Osteoblast (primary cell): ENCODE data around the gene LARP4B. TPM values are rescaled to one million over a fixed set of nuclear protein-coding genes. Genes with fewer than 3 reads are reported as not detected.

Experiments used
- DNase-seq: peaks from one replicate; pipeline ENCODE4 v3.0.0; 2011; ENCODE audit warnings: low spot score, mixed read lengths; ENCODE audit not compliant: insufficient read length; ENCODE audit errors: missing footprints
- H2AFZ ChIP-seq: 2 replicates; pipeline ENCODE4 v1.6.0; 2011; ENCODE audit warnings: mild to moderate bottlenecking, low read length
- H3K27ac ChIP-seq: 2 replicates; pipeline ENCODE4 v1.5.1; 2011; ENCODE audit warnings: mild to moderate bottlenecking, low read depth, low read length, moderate library complexity
- H3K27me3 ChIP-seq: 2 replicates; pipeline ENCODE4 v1.6.0; 2012; ENCODE audit warnings: mild to moderate bottlenecking, control low read depth, inconsistent platforms, low read length, moderate library complexity; ENCODE audit not compliant: insufficient read depth
- H3K36me3 ChIP-seq: 2 replicates; pipeline ENCODE4 v1.5.1; 2011; ENCODE audit warnings: mild to moderate bottlenecking, low read length, control low read depth, moderate library complexity; ENCODE audit not compliant: insufficient read depth
- H3K4me1 ChIP-seq: 2 replicates; pipeline ENCODE4 v1.5.1; 2011; ENCODE audit warnings: mild to moderate bottlenecking, low read length, control low read depth, moderate library complexity; ENCODE audit not compliant: insufficient read depth
- H3K4me2 ChIP-seq: 2 replicates; pipeline ENCODE4 v1.6.0; 2011; ENCODE audit warnings: mild to moderate bottlenecking, low read length; ENCODE audit not compliant: insufficient read depth
- H3K4me3 ChIP-seq: fragments of 200-600 bp; sonication (generic); 3 replicates; pipeline ENCODE4 v1.5.1; 2012; ENCODE audit warnings: mild to moderate bottlenecking, low read length, inconsistent platforms; ENCODE audit not compliant: insufficient read depth
- H3K79me2 ChIP-seq: 2 replicates; pipeline ENCODE4 v1.6.0; 2012; ENCODE audit warnings: mild to moderate bottlenecking, low read length, control low read depth, inconsistent platforms; ENCODE audit not compliant: insufficient read depth
- H3K9me3 ChIP-seq: 2 replicates; pipeline ENCODE4 v1.5.1; 2011; ENCODE audit warnings: low read depth, low read length, control low read depth
- H4K20me1 ChIP-seq: 2 replicates; pipeline ENCODE4 v1.6.0; 2012; ENCODE audit warnings: mild to moderate bottlenecking, low read length, control low read depth; ENCODE audit not compliant: insufficient read depth
- total RNA-seq: library from RNA; depleted of rRNA; stranded (reverse); fragments of >200 nt; gene quantifications from 2 replicates; pipeline ENCODE4 v1.2.3, GENCODE V29; 2012
- TF ChIP-seq, protein P1 (sequence below): IDR thresholded peaks from 2 replicates; pipeline ENCODE4 v1.5.1; 2011; ENCODE audit warnings: mild to moderate bottlenecking, low read depth, low read length, moderate library complexity; ENCODE audit errors: extremely low read depth

Gene LARP4B
- total RNA-seq, 1 donor = 46.0 TPM

DNA sequence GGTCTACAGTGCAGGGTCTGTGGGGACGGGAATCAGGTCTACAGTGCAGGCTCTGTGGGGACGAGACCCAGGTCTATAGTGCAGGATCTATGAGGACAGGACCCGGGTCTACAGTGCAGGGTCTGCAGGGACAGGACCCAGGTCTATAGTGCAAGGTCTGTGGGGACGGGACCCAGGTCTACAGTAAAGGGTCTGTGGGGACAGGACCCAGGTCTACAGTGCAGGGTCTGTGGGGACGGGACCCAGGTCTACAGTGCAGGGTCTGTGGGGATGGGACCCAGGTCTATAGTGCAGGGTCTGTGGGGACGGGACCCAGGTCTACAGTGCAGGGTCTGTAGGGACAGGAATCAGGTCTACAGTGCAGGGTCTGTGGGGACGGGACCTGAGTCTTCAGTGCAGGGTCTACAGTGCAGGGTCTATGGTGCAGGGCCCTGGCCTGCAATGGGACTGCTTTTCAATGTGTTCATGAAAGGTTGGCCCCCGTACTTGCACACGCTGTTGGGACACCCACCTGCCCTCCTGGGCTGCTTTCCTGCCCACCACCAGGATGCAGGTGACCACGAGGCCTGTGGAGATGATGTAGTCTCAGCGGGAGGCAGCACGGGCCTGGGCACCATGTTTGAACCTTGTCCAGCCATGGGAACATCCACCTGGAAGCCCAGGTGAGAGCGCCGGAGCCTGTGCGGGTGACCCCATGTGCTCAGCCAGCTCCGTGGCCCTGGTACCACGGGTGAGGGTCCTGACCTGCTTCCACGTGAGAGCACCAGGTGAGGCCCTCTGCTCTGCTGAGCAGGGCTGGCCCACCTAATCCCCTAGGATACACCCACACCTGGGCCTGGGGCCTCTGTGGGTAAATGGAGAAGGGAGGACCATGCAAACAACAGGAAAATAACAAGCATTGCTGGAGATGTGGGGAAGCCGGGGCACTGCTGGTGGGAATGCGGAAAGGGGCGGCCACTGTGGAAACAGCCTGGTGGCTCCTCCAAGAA, 150.7 kb downstream of the LARP4B start:
- H3K27me3 ChIP-seq = no peaks in the 10 kb centered on the region
- H3K9me3 ChIP-seq = no peaks in the 10 kb centered on the region
- H3K4me2 ChIP-seq = no peak overlapping the region
- H3K4me1 ChIP-seq = peaks cover 3% of the 10 kb centered on the region
- H2AFZ ChIP-seq = no peak overlapping the region
- H3K36me3 ChIP-seq = no peaks in the 10 kb centered on the region
- H3K79me2 ChIP-seq = no peaks in the 10 kb centered on the region
- no peak overlapping the region for H3K27ac ChIP-seq
- no peak overlapping the region for H3K4me3 ChIP-seq
- TF ChIP-seq, protein P1, sequence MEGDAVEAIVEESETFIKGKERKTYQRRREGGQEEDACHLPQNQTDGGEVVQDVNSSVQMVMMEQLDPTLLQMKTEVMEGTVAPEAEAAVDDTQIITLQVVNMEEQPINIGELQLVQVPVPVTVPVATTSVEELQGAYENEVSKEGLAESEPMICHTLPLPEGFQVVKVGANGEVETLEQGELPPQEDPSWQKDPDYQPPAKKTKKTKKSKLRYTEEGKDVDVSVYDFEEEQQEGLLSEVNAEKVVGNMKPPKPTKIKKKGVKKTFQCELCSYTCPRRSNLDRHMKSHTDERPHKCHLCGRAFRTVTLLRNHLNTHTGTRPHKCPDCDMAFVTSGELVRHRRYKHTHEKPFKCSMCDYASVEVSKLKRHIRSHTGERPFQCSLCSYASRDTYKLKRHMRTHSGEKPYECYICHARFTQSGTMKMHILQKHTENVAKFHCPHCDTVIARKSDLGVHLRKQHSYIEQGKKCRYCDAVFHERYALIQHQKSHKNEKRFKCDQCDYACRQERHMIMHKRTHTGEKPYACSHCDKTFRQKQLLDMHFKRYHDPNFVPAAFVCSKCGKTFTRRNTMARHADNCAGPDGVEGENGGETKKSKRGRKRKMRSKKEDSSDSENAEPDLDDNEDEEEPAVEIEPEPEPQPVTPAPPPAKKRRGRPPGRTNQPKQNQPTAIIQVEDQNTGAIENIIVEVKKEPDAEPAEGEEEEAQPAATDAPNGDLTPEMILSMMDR = no peak
- H4K20me1 ChIP-seq = no peaks in the 10 kb centered on the region
- no peak for DNase-seq

GRCh38 chr10:778626-779330, 152.7 kb downstream of the LARP4B start:
- peaks cover 7% of the 10 kb centered on the region for H3K4me1 ChIP-seq
- no peak overlapping the region for H3K4me3 ChIP-seq
- H3K9me3 ChIP-seq = no peaks in the 10 kb centered on the region
- no peaks in the 10 kb centered on the region for H3K27me3 ChIP-seq
- TF ChIP-seq, protein P1 = no peak
- no peaks in the 10 kb centered on the region for H4K20me1 ChIP-seq
- no peak overlapping the region for H3K27ac ChIP-seq
- no peaks in the 10 kb centered on the region for H3K36me3 ChIP-seq
- H3K4me2 ChIP-seq = no peak overlapping the region
- no peaks in the 10 kb centered on the region for H3K79me2 ChIP-seq
- DNase-seq = peak; percentile 90
- H2AFZ ChIP-seq = no peak overlapping the region

DNA sequence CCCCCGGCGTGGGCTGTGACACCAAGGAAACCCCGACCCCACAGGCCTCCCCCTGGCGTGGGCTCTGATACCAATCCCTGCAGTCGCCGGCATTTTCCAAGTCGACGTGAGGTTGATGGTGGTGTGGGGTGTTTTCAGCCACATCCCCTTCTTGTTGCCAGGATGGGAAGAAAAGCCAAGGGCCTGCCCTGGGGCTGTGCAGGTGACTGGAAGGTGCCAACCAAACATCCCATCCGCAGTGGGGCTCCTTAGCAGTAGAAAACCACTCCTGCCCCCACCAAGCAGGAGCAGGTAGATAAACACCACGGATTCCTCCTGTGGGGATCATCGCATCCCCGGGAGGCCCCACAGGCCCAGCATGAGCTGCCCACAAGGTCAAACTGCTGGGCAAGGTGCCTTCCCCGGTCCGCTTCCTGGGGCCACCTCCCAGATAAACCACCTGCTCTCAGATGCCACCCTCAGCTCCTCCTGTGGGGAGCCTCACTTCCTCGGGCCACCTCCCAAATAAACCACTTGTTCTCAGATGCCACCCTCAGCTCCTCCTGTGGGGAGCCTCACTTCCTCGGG, 153.5 kb downstream of the LARP4B start:
- H3K4me3 ChIP-seq = no peak overlapping the region
- peaks cover 7% of the 10 kb centered on the region for H3K4me1 ChIP-seq
- H2AFZ ChIP-seq = no peak overlapping the region
- H4K20me1 ChIP-seq = no peaks in the 10 kb centered on the region
- H3K4me2 ChIP-seq = no peak overlapping the region
- H3K9me3 ChIP-seq = no peaks in the 10 kb centered on the region
- no peak overlapping the region for H3K27ac ChIP-seq
- TF ChIP-seq, protein P1 = no peak
- no peaks in the 10 kb centered on the region for H3K79me2 ChIP-seq
- no peaks in the 10 kb centered on the region for H3K27me3 ChIP-seq
- DNase-seq = peak; percentile 66
- no peaks in the 10 kb centered on the region for H3K36me3 ChIP-seq
